NCI-H446 (cell line): ENCODE results near the gene GCNA.

Experiments used
- DNase-seq, 2 experiments: peaks; one replicate each; lab custom pipeline; 2025; lab: John Stamatoyannopoulos, UW

The GCNA gene

GRCh38 chrX:71578253-71579135 is at the start of gene GCNA:
Gene GCNA, plus strand, starts transcription at chrX:71578437. Its CDS starts 2,385 bp downstream, at chrX:71580822.
- DNase-seq, result no peak

GRCh38 chrX:71532078-71532752 is 46.0 kb upstream of the GCNA start:
- no peak for DNase-seq

GRCh38 chrX:71532753-71533425 is 45.3 kb upstream of the GCNA start, which contains the start of gene OGT:
Gene OGT, plus strand, starts transcription at chrX:71533104. Its CDS starts 196 bp downstream, at chrX:71533300.
- DNase-seq, result peak; percentile 78 to 97

- DNase-seq, result no peak
Observed at GRCh38 chrX:71533516-71533850, 44.8 kb upstream of the GCNA start.

- DNase-seq, result peak in 1 of 2 experiments; percentile 41
Observed at GRCh38 chrX:71533851-71534561, 44.2 kb upstream of the GCNA start.

- DNase-seq, result no peak
Observed at GRCh38 chrX:71534773-71535544, 43.3 kb upstream of the GCNA start.

- no peak for DNase-seq
Observed at GRCh38 chrX:71536285-71536684, 42.0 kb upstream of the GCNA start.

- DNase-seq, result no peak
Observed at GRCh38 chrX:71537743-71538142, 40.5 kb upstream of the GCNA start.

- no peak for DNase-seq
Observed at GRCh38 chrX:71540801-71541200, 37.4 kb upstream of the GCNA start.

- DNase-seq, result no peak
Observed at GRCh38 chrX:71541210-71542022, 36.8 kb upstream of the GCNA start.

GRCh38 chrX:71542411-71542810 is 35.8 kb upstream of the GCNA start:
- no peak for DNase-seq

GRCh38 chrX:71542825-71543224 is 35.4 kb upstream of the GCNA start:
- no peak for DNase-seq

- DNase-seq, result no peak
Observed at GRCh38 chrX:71543316-71543715, 34.9 kb upstream of the GCNA start.

GRCh38 chrX:71545364-71545763 is 32.9 kb upstream of the GCNA start:
- no peak for DNase-seq

GRCh38 chrX:71546879-71547278 is 31.4 kb upstream of the GCNA start:
- DNase-seq, result no peak

GRCh38 chrX:71547339-71547738 is 30.9 kb upstream of the GCNA start:
- DNase-seq, result no peak

GRCh38 chrX:71549986-71550385 is 28.3 kb upstream of the GCNA start:
- DNase-seq, result no peak

- DNase-seq, result no peak
Observed at GRCh38 chrX:71550578-71550977, 27.7 kb upstream of the GCNA start.

- DNase-seq, result no peak
Observed at GRCh38 chrX:71556036-71556435, 22.2 kb upstream of the GCNA start.

GRCh38 chrX:71558920-71559319 is 19.3 kb upstream of the GCNA start:
- DNase-seq, result no peak
